Stomach (tissue), 9 donors: Measurements from ENCODE around the gene HSF4. TPM values are rescaled to one million over a fixed set of nuclear protein-coding genes. Genes with fewer than 3 reads are reported as not detected.

Experiments used
- DNase-seq, 2 donors: peaks; one replicate each; pipeline versions ENCODE4 v3.0.0 to v3.0.0-alpha.2; 2013 to 2019
- H3K27ac ChIP-seq, 5 donors: fragments of 200-600 bp in 4 of 5; sonication (generic) in 4 of 5; one replicate each; pipeline ENCODE4 v1.5.1; 2013 to 2019; ENCODE audit warnings: mild to moderate bottlenecking in 1 of 5, moderate library complexity in 1 of 5
- H3K27me3 ChIP-seq, 3 donors: fragments of 200-600 bp; sonication (generic); one replicate each; pipeline ENCODE4 v1.5.1; 2017 to 2019; ENCODE audit warnings: mixed run types in 1 of 3
- H3K36me3 ChIP-seq, 4 donors: fragments of 200-600 bp; sonication (generic); 1 replicate in 3 of 4; 2 replicates in 1 of 4; pipeline ENCODE4 v1.5.1; 2016 to 2019
- H3K4me1 ChIP-seq, 4 donors: fragments of 200-600 bp; sonication (generic); one replicate each; pipeline ENCODE4 v1.5.1; 2016 to 2019
- H3K4me3 ChIP-seq, 4 donors: fragments of 200-600 bp; sonication (generic) in 3 of 4; one replicate each; pipeline ENCODE4 v1.5.1; 2016 to 2019; ENCODE audit warnings: mild to moderate bottlenecking in 1 of 4
- H3K9me3 ChIP-seq, 4 donors: fragments of 200-600 bp; sonication (generic); one replicate each; pipeline ENCODE4 v1.5.1; 2016 to 2019
- CTCF ChIP-seq, 7 experiments: fragments of 450-650 bp in 4 of 7; fragments of 200-600 bp in 3 of 7; sonication (generic) in 3 of 7; IDR thresholded peaks; one replicate each; pipeline ENCODE4 v1.5.1; 2016 to 2019; ENCODE audit warnings: antibody characterized with exemption in 7 of 7, control low read depth in 2 of 7, mild to moderate bottlenecking in 1 of 7
- EP300 ChIP-seq: sonication (generic); formaldehyde crosslinking; IDR thresholded peaks from one replicate; pipeline ENCODE4 v1.6.1; 2017; ENCODE audit warnings: antibody characterized with exemption
- POLR2A ChIP-seq, 4 donors: fragments of 450-650 bp; IDR thresholded peaks; one replicate each; pipeline ENCODE4 v1.6.1; 2016; ENCODE audit warnings: antibody characterized with exemption in 4 of 4, control low read depth in 2 of 4, mild to moderate bottlenecking in 1 of 4, moderate library complexity in 1 of 4
- POLR2AphosphoS5 ChIP-seq, 3 donors: sonication (generic); formaldehyde crosslinking; IDR thresholded peaks; one replicate each; pipeline ENCODE4 v1.6.1; 2016; ENCODE audit warnings: antibody characterized with exemption in 3 of 3
- WGBS, 5 donors: extraction: QIAGEN DNeasy Blood & Tissue Kit in 3 of 5; methylation state at CpG; one replicate each; pipeline versions ENCODE4 v1.1.5 to v1.1.7; 2013 to 2018; 5-methylcytosine and 5-hydroxymethylcytosine counted together
- intact Hi-C: fragments of 100-400 bp; cut with DNase I; formaldehyde crosslinking; loops from one replicate; pipeline ENCODE4 v1.15.1; 2023; ENCODE audit warnings: low total_unique reads
- polyA plus RNA-seq, 3 donors: library from polyadenylated mRNA; stranded (reverse); fragments of 200-250 nt; gene quantifications; one replicate each; pipeline ENCODE4 v1.2.3, GENCODE V29; 2013
- total RNA-seq, 5 donors: library from RNA; depleted of rRNA; stranded (reverse); fragments of >200 nt; gene quantifications; one replicate each; pipeline versions ENCODE4 v1.1.0 to v1.2.3, GENCODE V29; 2014 to 2016
- donor health status: healthy with polysubstance abuse.
- donor health status: Bipolar disorder and iron deficiency.
- donor health status: healthy.

HSF4 gene
- total and polyA plus RNA-seq, 8 donors, result 9.5 to 630 (median 32.2) TPM

GRCh38 chr16:67155295-67156142, 9.0 kb upstream of the HSF4 start:
- DNase-seq, result peak; percentile 83 to 94
- peak in 5 of 7 experiments; percentile 56 to 100 (median 96) for TF ChIP-seq CTCF (IDR thresholded peaks at IDR 0.05)
- TF ChIP-seq POLR2AphosphoS5 (IDR thresholded peaks at IDR 0.05), result peak in 2 of 3 donors; percentile 30 to 70
- no peak for TF ChIP-seq EP300
- TF ChIP-seq POLR2A (IDR thresholded peaks at IDR 0.05), result no peak
- peak overlapping the region in 2 of 4 donors; percentile 28 to 42 for H3K4me3 ChIP-seq
- H3K27ac ChIP-seq, result no peak overlapping the region
- no peaks in the 10 kb centered on the region for H3K9me3 ChIP-seq
- peaks cover 0 to 8% (median 3%) of the 10 kb centered on the region in 4 donors for H3K36me3 ChIP-seq
- peaks cover 34 to 68% (median 60%) of the 10 kb centered on the region in 4 donors for H3K4me1 ChIP-seq
- 9 to 34% (median 10%) methylated on average over 22 to 74 of the region's 74 CpGs for WGBS, 5 donors
- intact Hi-C loops, result no loop called here
- peaks cover 0 to 15% (median 0%) of the 10 kb centered on the region in 3 donors for H3K27me3 ChIP-seq

GRCh38 chr16:67156143-67156844, 8.3 kb upstream of the HSF4 start:
- DNase-seq, result peak in 1 of 2 donors; percentile 38
- WGBS, 5 donors, result 55 to 72% (median 63%) methylated on average over 12 to 15 of the region's 15 CpGs
- no peaks in the 10 kb centered on the region for H3K9me3 ChIP-seq
- H3K36me3 ChIP-seq, result peaks cover 0 to 8% (median 3%) of the 10 kb centered on the region in 4 donors
- H3K4me3 ChIP-seq, result no peak overlapping the region
- H3K27me3 ChIP-seq, result peaks cover 0 to 9% (median 0%) of the 10 kb centered on the region in 3 donors
- H3K27ac ChIP-seq, result no peak overlapping the region
- peaks cover 37 to 68% (median 60%) of the 10 kb centered on the region in 4 donors for H3K4me1 ChIP-seq
- TF ChIP-seq CTCF (IDR thresholded peaks at IDR 0.05) (no peak), POLR2AphosphoS5 (IDR thresholded peaks at IDR 0.05) (no peak), EP300 (no peak), POLR2A (IDR thresholded peaks at IDR 0.05) (no peak)
- intact Hi-C loops, result no loop called here

GRCh38 chr16:67157106-67157748, 7.3 kb upstream of the HSF4 start:
- intact Hi-C loops, result no loop called here
- no peak overlapping the region for H3K4me3 ChIP-seq
- peak overlapping the region in 2 of 5 donors; percentile 88 to 92 for H3K27ac ChIP-seq
- no peaks in the 10 kb centered on the region for H3K9me3 ChIP-seq
- H3K36me3 ChIP-seq, result peaks cover 0 to 8% (median 3%) of the 10 kb centered on the region in 4 donors
- TF ChIP-seq CTCF (IDR thresholded peaks at IDR 0.05) (no peak), EP300 (no peak), POLR2AphosphoS5 (IDR thresholded peaks at IDR 0.05) (no peak), POLR2A (IDR thresholded peaks at IDR 0.05) (no peak)
- WGBS, 5 donors, result 53 to 74% (median 60%) methylated on average over 7 of the region's 7 CpGs
- peaks cover 0 to 19% (median 0%) of the 10 kb centered on the region in 3 donors for H3K27me3 ChIP-seq
- peaks cover 44 to 73% (median 63%) of the 10 kb centered on the region in 4 donors for H3K4me1 ChIP-seq
- peak in 1 of 2 donors; percentile 18 for DNase-seq
